ENCODE results near the gene HEATR1. TPM values are rescaled to one million over a fixed set of nuclear protein-coding genes. Genes with fewer than 3 reads are reported as not detected.
"Not testable (repeated sequence)": the region's sequence is repeated elsewhere in the genome, so short reads cannot be mapped to it uniquely, and the experiment has no call there.

Gene HEATR1
- total RNA-seq, 2 donors from 2014 or later = 15.3 to 26.6 TPM

DNA sequence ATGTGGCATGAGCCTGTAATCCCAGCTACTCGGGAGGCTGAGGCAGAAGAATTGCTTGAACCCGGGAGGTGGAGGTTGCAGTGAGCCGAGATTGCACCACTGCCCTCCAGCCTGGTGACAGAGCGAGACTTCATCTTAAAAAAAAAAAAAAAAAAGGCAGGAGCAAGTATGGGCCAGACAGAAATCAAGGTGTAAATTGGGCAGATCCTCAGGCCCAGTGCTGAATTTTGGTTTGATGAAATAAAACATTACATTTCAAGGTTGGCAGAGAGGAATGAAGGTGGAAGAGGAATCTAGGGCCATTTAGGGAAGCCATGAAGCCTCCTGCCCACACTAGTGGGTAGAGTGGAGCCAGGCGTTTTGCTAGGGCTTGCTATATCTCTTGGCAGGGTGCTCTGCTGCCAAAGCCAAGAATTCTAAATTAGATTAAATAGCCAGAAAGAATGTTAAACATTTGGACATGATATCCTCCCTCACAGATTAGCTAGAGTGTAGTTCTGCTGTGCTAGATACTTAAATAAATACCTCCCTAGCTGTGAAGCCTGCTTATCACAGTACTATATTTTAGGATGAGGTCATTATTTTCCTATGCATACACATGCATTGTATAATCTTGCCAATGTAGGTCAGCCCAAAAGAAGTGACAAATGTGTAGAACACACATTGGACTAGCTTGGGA, 97.2 kb downstream of the HEATR1 start:
- intact Hi-C loops (cut with DNase I) = no loop called here
- Histone ChIP-seq H3K27ac (no peak overlapping the region), H3K4me1 (no peaks in the 10 kb centered on the region), H3K4me3 (no peak overlapping the region), H3K36me3 (no peaks in the 10 kb centered on the region), H3K9ac (ENCODE audit: low read depth in 2 of 2, low read length in 2 of 2) (no peak overlapping the region), H3K27me3 (no peaks in the 10 kb centered on the region), H3K9me3 (no peaks in the 10 kb centered on the region)
- no peak for DNase-seq
- TF ChIP-seq, protein P1, sequence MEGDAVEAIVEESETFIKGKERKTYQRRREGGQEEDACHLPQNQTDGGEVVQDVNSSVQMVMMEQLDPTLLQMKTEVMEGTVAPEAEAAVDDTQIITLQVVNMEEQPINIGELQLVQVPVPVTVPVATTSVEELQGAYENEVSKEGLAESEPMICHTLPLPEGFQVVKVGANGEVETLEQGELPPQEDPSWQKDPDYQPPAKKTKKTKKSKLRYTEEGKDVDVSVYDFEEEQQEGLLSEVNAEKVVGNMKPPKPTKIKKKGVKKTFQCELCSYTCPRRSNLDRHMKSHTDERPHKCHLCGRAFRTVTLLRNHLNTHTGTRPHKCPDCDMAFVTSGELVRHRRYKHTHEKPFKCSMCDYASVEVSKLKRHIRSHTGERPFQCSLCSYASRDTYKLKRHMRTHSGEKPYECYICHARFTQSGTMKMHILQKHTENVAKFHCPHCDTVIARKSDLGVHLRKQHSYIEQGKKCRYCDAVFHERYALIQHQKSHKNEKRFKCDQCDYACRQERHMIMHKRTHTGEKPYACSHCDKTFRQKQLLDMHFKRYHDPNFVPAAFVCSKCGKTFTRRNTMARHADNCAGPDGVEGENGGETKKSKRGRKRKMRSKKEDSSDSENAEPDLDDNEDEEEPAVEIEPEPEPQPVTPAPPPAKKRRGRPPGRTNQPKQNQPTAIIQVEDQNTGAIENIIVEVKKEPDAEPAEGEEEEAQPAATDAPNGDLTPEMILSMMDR (IDR thresholded peaks at IDR 0.05) = no peak

DNA sequence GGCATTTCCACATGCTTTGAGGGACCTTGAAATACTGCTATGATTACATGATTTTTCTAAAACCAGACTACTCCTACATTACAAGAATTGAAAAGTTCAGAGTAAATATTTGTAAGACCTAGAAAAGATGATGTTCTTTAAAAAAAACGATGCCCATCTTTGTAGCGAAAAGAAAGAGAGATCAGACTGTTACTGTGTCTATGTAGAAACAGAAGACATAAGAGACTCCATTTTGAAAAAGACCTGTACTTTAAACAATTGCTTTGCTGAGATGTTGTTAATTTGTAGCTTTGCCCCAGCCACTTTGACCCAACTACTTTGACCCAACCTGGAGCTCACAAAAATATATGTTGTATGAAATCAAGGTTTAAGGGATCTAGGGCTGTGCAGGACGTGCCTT, 100.0 kb downstream of the HEATR1 start:
- H3K4me3 ChIP-seq; H3K4me1 ChIP-seq; H3K27ac ChIP-seq; intact Hi-C loops (cut with DNase I); DNase-seq; H3K36me3 ChIP-seq; H3K27me3 ChIP-seq; H3K9ac ChIP-seq (ENCODE audit: low read depth in 2 of 2, low read length in 2 of 2); H3K9me3 ChIP-seq: not testable (repeated sequence)

DNA sequence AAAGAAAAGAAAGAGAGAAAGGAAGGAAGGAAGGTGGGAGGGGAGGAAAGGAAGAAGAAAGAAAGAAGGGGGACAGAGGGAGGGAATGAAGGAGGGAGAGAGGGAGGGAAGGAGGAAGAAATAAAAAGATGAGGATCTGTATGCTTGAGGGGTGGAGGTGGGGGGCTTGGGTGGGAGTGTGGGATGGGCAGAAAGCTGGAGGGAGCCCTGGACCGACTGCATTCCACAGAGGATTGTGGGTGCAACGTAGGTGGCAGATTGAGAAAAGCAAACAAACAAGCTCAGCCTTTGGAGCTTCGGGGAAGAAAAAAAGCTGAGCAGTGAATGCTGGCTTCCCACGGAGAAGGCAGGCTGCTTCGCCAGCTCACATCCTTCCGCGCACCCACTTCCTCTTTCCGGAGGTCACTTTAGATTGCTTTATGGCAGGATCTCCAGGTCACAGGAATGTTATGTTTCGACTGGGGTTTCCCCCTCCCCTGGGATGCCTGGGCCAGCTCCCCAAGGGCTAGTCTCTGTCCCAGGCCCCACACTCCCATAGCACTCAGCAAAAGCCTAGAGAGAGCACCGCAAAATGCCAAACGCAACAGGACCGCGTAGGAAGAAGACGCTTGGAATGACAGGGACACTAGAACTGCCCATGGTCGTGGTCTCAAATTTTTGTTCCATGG, 101.2 kb downstream of the HEATR1 start:
- Histone ChIP-seq H3K9me3 (no peaks in the 10 kb centered on the region), H3K36me3 (no peaks in the 10 kb centered on the region), H3K9ac (ENCODE audit: low read depth in 2 of 2, low read length in 2 of 2) (peak overlapping the region in 1 of 2 donors; percentile 24), H3K27me3 (no peaks in the 10 kb centered on the region), H3K4me1 (no peaks in the 10 kb centered on the region), H3K27ac (no peak overlapping the region), H3K4me3 (no peak overlapping the region)
- intact Hi-C loops (cut with DNase I) = no loop called here
- DNase-seq = peak; percentile 63
- TF ChIP-seq, protein P1 (IDR thresholded peaks at IDR 0.05) = no peak

DNA sequence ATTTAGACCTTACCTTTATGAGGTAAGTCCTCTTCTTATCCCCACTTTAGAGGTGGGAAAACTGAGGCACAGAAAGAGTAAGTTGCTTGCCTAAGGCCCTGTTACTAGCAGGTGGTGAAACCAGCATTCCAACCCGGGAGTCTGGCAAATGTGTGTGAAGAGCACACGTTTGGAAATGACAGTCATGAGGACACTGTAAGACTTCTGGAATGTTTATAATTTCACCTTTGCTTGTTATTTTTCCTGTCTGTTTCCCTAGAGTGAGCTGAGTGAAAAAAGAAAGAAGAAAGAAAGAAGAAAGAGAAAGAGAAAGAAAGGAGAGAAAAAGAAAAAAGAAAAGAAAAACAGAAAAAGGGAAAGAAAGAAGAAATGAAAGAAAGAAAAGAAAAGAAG, 101.7 kb downstream of the HEATR1 start:
- no peak overlapping the region for H3K27ac ChIP-seq

DNA sequence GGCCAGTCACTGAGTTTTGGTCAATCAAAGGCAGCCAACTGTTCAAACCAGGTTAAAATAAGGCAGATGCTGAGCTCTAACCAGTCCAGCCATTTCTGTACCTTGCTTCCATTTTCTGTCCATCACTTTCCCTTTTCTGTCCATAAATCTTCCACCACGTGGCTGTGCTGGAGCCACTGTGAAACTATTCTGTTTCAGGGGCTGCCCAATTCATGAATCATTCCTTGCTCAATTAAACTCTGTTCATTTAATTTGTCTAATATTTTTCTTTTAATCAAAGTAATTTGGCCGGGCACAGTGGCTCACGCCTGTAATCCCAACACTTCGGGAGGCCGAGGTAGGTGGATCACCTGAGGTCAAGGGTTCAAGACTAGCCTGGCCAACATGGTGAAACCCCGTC, 103.2 kb downstream of the HEATR1 start:
- Histone ChIP-seq H3K36me3 (no peaks in the 10 kb centered on the region), H3K27ac (no peak overlapping the region), H3K9ac (ENCODE audit: low read depth in 2 of 2, low read length in 2 of 2) (no peak overlapping the region), H3K4me1 (no peaks in the 10 kb centered on the region), H3K4me3 (no peak overlapping the region), H3K27me3 (no peaks in the 10 kb centered on the region), H3K9me3 (no peaks in the 10 kb centered on the region)
- TF ChIP-seq, protein P1 (IDR thresholded peaks at IDR 0.05) = no peak
- no peak for DNase-seq
- intact Hi-C loops (cut with DNase I) = no loop called here

More for the DNA sequence above, 101.7 kb downstream of the HEATR1 start:
- H3K36me3 ChIP-seq = no peaks in the 10 kb centered on the region
- intact Hi-C loops (cut with DNase I) = no loop called here
- no peak for DNase-seq
- H3K4me3 ChIP-seq = no peak overlapping the region
- H3K9me3 ChIP-seq = no peaks in the 10 kb centered on the region
- no peaks in the 10 kb centered on the region for H3K27me3 ChIP-seq
- no peak overlapping the region for H3K9ac ChIP-seq (ENCODE audit: low read depth in 2 of 2, low read length in 2 of 2)
- no peaks in the 10 kb centered on the region for H3K4me1 ChIP-seq
- TF ChIP-seq, protein P1 (IDR thresholded peaks at IDR 0.05) = no peak

Other genes starting within 250 kb of the HEATR1 start
- under 1 TPM; 0.17 to 0.27 TPM for gene EDARADD, start 210.2 kb downstream of the HEATR1 start, total RNA-seq
- 10 to 100 TPM; 33.5 to 58.4 TPM for gene LGALS8, start 80.5 kb downstream of the HEATR1 start, total RNA-seq
- gene ACTN2, start 82.0 kb upstream of the HEATR1 start, total RNA-seq = under 1 TPM; 0.05 to 0.72 TPM
- 10 to 100 TPM; 20.5 to 24.4 TPM for gene MTR, start 190.8 kb upstream of the HEATR1 start, total RNA-seq

All from colonic mucosa (tissue), 4 donors.